Measurements from ENCODE around the gene RTN4IP1.
A peak's percentile ranks its signal among the peaks of the same experiment; 100 is the strongest.
"Not testable (repeated sequence)": the region's sequence is repeated elsewhere in the genome, so short reads cannot be mapped to it uniquely, and the experiment has no call there.

Gene RTN4IP1

DNA sequence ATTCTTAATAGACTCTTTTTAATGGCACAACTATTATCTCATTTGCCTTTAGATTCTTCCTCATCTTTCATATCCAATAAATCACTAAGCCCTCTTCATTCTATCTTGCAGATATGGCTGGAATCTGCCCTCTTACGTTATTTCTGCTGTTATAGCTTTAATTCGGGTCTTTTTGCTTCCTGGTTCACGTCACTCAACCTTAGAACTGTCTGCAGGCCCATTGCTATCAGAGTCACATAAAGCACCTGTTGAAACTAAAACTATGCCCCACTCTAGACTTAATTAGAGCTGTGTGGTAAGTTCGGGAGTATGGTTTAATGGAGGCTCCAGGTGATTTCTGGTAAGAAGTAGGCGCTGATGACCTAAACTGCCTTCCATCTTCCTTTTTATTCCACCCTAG lies 1.1 kb upstream of the RTN4IP1 start:
- no peak for DNase-seq (ENCODE audit: extremely low read depth, low read depth)

DNA sequence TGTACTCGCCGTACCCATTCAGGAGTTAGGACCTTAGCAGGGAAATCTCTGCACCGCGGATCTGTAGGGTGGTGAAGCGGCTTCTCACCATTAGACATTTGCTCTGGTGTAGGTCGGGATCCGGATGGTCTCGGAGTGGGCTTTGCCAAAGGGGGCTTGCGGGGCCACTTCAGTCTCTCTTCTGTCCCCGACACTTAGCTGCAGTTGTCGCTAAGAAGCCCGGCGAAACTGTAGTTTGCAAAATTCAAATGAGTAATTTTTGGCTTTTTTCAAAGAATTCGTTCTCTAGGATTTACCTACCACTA lies 513 bp upstream of the RTN4IP1 start:
- peak overlapping the region; percentile 83 for H3K4me3 ChIP-seq (replicated peaks; ENCODE audit: low read depth, low read length)
- no peak for DNase-seq (ENCODE audit: extremely low read depth, low read depth)
- TF ChIP-seq, protein P1, sequence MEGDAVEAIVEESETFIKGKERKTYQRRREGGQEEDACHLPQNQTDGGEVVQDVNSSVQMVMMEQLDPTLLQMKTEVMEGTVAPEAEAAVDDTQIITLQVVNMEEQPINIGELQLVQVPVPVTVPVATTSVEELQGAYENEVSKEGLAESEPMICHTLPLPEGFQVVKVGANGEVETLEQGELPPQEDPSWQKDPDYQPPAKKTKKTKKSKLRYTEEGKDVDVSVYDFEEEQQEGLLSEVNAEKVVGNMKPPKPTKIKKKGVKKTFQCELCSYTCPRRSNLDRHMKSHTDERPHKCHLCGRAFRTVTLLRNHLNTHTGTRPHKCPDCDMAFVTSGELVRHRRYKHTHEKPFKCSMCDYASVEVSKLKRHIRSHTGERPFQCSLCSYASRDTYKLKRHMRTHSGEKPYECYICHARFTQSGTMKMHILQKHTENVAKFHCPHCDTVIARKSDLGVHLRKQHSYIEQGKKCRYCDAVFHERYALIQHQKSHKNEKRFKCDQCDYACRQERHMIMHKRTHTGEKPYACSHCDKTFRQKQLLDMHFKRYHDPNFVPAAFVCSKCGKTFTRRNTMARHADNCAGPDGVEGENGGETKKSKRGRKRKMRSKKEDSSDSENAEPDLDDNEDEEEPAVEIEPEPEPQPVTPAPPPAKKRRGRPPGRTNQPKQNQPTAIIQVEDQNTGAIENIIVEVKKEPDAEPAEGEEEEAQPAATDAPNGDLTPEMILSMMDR (IDR thresholded peaks at IDR 0.05; ENCODE audit: low read depth, low read length, missing control alignments): no peak

More for the DNA sequence above, 1.1 kb upstream of the RTN4IP1 start:
- TF ChIP-seq, protein P1 (IDR thresholded peaks at IDR 0.05; ENCODE audit: low read depth, low read length, missing control alignments): no peak
- peak overlapping the region; percentile 83 for H3K4me3 ChIP-seq (replicated peaks; ENCODE audit: low read depth, low read length)

DNA sequence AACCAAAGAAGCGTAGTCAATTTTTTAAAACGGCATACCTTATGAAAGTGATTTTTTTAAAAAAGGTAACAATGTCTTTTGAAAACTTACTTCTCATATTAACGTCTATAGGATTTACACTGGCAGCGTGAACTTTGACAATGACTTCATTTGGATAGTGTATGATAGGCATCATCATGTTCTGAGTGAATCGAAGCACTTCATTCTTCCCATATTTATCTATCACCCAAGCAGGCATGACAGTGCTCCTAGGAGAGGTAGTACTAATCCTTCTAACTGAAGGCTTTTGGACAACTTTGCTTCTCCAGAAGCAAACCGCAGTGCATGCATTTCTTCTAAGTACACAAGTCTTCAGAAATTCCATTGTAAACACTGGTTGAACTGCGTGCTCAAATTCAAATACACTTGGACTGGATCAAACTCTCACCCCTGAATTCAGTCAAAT lies 618 bp downstream of the RTN4IP1 start:
- TF ChIP-seq, protein P1 (IDR thresholded peaks at IDR 0.05; ENCODE audit: low read depth, low read length, missing control alignments): no peak
- no peak for DNase-seq (ENCODE audit: extremely low read depth, low read depth)
- H3K4me3 ChIP-seq (replicated peaks; ENCODE audit: low read depth, low read length): peak overlapping the region; percentile 83

DNA sequence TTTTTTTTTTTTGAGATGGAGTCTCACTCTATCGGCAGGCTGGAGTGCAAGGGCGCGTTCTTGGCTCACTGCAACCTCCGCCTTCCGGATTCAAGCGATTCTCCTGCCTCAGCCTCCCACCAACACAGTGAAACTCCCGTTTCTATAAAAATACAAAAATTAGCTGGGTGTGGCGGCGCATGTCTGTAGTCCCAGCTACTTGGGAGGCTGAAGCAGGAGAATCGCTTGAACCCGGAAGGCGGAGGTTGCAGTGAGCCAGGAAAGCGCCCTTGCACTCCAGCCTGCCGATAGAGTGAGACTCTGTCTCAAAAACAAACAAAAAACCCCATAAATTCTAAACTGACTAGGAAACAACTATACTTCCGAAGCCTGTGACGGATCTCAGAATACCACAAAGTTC lies 1.5 kb downstream of the RTN4IP1 start:
- H3K4me3 ChIP-seq (replicated peaks; ENCODE audit: low read depth, low read length); DNase-seq (ENCODE audit: extremely low read depth, low read depth): not testable (repeated sequence)

DNA sequence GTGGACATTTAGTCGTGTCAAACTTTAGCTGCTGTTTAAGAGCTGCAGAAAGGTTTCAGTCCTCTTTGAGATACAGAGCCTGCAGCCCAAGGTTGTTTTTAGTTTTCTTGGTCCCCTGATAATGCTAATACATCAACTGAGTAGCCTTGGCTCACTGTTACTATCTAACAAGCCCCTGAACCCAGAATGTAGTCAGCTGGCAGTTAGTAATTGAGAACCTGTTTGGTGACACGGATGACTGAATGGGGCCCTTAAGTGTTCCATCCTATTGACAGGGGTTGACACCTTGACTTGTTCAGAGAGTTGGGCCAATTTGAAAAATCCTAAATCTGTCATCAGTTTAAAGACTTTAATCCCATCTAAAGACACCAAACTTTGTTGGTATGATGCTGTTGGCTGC lies 2.8 kb downstream of the RTN4IP1 start:
- TF ChIP-seq, protein P1 (IDR thresholded peaks at IDR 0.05; ENCODE audit: low read depth, low read length, missing control alignments): no peak
- no peak overlapping the region for H3K4me3 ChIP-seq (replicated peaks; ENCODE audit: low read depth, low read length)

DNA sequence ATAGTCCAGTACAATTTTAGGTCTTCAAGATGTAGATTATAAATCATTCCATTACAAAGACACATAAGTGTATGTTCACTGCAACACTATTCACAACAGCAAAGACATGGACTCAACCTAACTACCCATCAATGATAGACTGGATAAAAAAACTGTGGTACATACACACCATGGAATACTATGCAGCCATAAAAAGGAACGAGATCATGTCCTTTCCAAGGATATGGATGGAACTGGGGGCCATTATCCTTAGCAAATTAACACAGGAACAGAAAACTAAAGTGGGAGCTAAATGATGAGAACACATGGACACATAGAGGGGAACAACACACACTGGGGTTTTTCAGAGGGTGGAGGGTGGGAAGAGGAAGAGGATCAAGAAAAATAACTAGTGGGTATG lies 6.3 kb downstream of the RTN4IP1 start:
- no peak for DNase-seq (ENCODE audit: extremely low read depth, low read depth)
- H3K4me3 ChIP-seq (replicated peaks; ENCODE audit: low read depth, low read length): no peak overlapping the region
- TF ChIP-seq, protein P1 (IDR thresholded peaks at IDR 0.05; ENCODE audit: low read depth, low read length, missing control alignments): no peak

More for the DNA sequence above, 2.8 kb downstream of the RTN4IP1 start:
- no peak for DNase-seq (ENCODE audit: extremely low read depth, low read depth)

DNA sequence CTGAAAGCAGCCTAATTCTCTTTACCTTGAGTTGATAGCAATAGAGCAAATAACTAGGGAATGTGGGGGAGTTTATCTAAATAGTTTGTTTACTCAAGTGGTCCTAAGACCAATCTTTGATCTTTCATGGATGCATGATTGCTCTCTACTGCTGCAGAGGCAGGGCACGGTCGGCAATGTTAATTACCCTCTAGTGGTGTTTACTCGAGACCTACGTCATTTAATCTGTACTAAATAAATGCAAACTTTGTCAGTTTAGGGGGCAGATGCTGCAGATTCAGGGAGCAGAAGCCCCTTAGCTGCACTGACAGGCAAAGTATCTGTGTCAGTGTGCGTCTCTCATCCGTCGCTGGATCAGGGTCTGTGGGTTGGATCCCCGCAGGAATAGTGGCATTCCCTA lies 6.9 kb downstream of the RTN4IP1 start:
- no peak for DNase-seq (ENCODE audit: extremely low read depth, low read depth)
- H3K4me3 ChIP-seq (replicated peaks; ENCODE audit: low read depth, low read length): no peak overlapping the region
- TF ChIP-seq, protein P1 (IDR thresholded peaks at IDR 0.05; ENCODE audit: low read depth, low read length, missing control alignments): no peak
